Urothelium cell line (cell line): ENCODE results near the gene AGA.

Source experiments
- DNase-seq: peaks from one replicate; pipeline ENCODE4 v3.0.0; 2011; ENCODE audit warnings: low spot score, mixed read lengths
- FAIRE-seq: peaks from 2 replicates; lab custom pipeline; 2011; peaks lifted over from hg19 to GRCh38; lab: Jason Lieb, UNC

Gene AGA

DNA sequence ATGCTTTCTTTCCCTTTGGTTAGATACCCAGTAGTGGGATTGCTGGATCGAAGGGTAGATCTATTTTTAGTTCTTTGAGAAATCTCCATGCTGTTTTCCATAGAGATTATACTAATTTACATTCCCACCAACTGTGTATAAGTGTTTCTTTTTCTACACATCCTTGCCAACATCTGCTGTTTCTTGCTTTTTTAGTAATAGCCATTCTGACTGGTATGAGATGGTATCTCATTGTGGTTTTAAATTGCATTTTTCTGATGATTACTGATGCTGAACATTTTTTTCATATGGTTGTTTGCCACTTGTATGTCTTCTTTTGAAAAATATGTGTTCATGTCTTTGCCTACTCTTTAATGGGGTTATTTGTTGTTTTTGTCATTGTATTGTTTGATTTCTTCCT, 6.6 kb upstream of the AGA start:
- FAIRE-seq: no peak
- no peak for DNase-seq

DNA sequence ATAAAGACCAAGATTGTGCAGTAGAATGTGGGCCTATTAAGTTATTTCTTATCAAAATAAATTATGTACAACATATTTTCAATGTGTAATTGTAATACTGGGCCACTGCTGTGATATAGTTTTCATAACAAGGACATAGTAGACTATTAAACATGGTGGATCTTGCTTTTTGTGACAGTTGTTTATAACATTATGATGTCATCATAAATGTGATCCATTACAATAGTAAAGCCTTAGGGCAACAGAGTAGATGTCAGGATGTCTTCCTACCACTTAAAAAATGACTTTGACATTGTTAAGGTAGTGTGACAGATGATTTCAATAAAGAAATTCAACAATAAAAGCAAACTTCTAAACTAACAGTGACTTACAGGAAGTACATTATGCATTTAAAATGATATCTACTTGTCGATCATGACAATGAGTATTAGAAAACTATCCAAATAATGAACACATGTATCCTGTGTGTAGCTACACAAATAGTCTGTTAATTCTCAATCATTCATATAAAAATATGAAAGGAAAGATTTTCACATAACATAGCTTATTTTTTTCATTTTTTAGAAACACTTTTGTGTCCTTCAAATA, 5.3 kb upstream of the AGA start:
- DNase-seq (no peak), FAIRE-seq (no peak)

DNA sequence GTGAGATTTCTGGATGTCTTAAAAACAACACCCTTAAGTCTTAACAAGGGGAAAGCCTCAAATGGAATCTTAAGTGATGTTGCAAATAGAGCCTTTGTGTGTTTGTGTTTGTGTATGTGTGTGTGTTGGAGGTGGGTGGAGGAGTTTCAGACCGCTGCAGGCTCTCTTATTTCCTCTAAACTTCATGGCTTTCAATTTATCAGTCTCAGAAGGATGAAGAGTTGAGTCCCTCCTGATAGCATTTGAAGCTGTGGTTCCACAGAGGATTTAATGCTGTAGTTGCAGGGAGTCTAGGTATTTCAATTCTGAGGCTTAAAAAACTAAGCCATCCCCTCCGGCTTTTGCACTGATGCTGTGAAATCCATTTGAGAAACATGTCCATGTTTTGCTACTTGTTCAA, 4.3 kb upstream of the AGA start:
- FAIRE-seq (no peak), DNase-seq (no peak)

GRCh38 chr4:177444911-177445736, 2.9 kb upstream of the AGA start:
- DNase-seq (no peak), FAIRE-seq (no peak)

GRCh38 chr4:177441061-177441802, 1.0 kb downstream of the AGA start:
- FAIRE-seq (no peak), DNase-seq (peak; percentile 17)

DNA sequence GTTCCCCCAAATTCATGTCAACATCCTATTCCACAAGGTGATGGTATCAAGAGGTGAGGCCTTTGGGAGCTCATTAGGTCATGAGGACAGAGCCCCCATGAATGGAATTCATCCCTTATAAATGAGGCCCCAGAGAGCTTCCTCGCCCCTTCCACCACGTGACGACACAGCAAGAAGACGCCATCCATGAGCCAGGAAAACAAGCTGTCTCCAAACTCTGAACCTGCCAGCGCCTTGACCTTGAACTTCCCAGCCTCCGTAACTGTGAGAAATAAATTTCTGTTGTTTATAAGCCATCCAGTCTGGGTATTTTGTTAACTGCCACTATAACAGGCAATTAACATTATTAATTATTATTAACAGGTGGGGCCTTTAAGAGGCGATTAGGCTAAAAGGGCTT, 5.8 kb downstream of the AGA start:
- FAIRE-seq: no peak

GRCh38 chr4:177434667-177435066, 7.6 kb downstream of the AGA start:
- FAIRE-seq: no peak
- DNase-seq: no peak

More for the DNA sequence above, 5.8 kb downstream of the AGA start:
- DNase-seq: no peak

DNA sequence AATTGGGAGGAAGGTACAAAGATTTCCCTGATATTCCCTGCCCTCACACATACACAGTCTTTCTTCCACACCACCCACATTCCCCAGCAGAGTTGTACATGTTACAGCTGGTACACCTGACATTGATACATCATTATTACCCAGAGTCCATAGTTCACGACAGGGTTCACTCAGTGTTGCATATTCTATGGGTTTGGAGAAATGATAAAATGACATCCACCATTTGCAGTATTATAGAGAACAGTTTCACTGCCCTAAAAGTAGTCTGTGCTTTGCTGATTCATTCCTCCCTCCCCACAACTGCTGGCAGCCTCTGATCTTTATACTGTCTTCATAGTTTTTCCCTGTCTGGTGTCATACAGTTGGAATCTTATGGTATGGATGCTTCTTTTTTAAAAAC, 15.0 kb downstream of the AGA start:
- DNase-seq: no peak
- FAIRE-seq: no peak

- no peak for FAIRE-seq
- no peak for DNase-seq
Observed at GRCh38 chr4:177419434-177419833, 22.8 kb downstream of the AGA start.

DNA sequence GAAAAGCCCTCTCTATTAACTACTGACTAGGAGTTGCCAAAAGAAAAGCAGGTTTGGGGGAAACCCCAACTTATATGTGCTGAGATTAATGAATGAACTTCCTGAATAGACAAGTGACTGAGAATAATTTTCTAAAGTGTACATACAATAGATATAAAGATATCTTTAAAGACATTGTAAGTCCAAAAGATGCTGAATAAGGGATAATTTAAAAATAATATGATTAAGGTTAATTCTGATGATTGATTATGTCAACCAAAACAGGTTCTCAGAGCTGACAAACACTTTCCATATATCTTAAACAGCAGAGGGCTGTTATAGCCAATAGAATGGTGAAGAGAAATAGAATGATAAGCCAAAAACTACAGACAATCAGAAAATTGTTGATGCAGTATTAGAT, 28.6 kb downstream of the AGA start:
- DNase-seq: no peak
- no peak for FAIRE-seq

- no peak for FAIRE-seq
Observed at GRCh38 chr4:177413076-177413475, 29.2 kb downstream of the AGA start.

DNA sequence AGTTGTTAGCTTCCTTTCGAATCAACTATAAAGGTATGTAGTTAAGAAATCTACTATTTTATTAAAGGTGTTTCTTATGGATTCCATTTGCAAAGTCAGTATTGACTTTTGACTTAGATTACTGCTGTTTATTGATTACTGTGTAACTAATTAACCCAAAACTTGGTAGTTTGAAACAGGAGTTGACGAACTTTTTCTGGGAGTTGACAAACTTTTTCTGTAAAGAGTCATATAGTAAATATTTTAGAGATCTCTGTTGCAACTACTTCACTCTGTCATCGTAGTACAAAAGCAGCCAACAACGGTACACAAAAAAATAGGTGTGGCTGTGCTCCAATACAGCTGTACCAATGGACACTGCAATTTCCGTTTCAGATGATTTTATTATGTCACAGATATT, 30.2 kb downstream of the AGA start:
- FAIRE-seq (no peak), DNase-seq (no peak)

More at GRCh38 chr4:177413076-177413475, 29.2 kb downstream of the AGA start:
- no peak for DNase-seq

DNA sequence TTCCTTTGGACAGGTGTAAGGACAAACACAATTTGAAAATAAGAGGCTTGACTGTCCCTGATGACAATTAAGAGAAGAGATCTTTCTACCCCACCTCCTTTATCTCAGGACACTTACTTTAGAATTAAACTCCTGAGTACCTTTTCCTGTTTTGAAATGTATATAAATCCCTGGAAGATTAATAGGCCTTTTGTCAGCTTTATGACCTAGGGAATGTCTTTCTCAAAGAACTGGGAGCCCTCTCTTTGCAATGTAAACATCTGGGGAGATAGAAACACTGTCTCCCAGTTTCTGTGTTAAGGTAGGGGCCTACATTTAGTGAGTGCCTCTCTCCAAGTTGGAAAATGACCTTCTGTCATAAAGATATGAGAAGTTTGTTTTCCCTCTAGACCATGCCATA, 31.7 kb downstream of the AGA start:
- DNase-seq (no peak), FAIRE-seq (no peak)

DNA sequence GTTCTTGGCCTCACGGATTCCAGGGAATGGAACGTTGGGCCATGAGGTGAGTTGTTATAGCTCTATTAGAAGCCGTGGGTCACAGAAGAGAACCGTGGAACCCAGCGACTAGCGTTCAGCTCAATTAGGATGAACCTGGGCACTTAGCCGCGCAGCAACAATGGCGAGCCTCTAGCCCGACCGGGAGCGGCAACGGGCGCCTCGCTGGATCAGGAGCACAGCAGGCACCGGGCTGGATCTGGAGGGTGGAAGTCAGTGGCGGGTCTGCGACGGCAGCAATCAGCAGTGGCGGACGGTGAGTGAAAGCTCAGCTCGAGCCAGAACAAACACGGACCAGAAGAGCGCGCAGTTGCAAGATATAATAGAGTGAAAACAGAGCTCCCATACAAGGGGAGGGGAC, 34.2 kb downstream of the AGA start:
- no peak for DNase-seq
- FAIRE-seq: no peak

GRCh38 chr4:177405508-177405907, 36.7 kb downstream of the AGA start:
- no peak for FAIRE-seq

DNA sequence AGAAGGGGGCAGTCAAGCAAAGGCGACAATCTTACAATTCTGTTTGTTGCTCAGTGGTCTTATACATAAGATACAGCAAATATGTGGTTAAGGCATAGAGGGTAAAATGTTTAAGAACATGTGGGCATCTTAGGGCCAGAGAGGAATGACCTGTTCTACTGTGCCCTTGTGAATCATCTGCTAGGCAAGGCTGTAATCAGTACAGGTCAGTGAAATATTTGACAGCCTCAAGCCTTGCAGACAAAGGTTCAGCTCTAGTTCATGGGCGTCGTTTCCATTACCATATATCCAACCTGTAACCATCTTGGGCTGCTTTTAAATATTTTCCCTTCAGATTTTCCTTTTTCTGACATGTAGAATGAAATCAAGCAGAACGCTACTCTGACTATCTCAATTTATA, 37.3 kb downstream of the AGA start:
- FAIRE-seq: no peak
- no peak for DNase-seq

More at GRCh38 chr4:177405508-177405907, 36.7 kb downstream of the AGA start:
- no peak for DNase-seq

- FAIRE-seq (no peak), DNase-seq (no peak)
Observed at GRCh38 chr4:177404342-177404741, 37.9 kb downstream of the AGA start.

GRCh38 chr4:177403746-177404145, 38.5 kb downstream of the AGA start:
- FAIRE-seq (no peak), DNase-seq (no peak)

GRCh38 chr4:177401658-177402273, 40.5 kb downstream of the AGA start:
- no peak for FAIRE-seq

GRCh38 chr4:177400030-177400429, 42.2 kb downstream of the AGA start:
- no peak for DNase-seq
- FAIRE-seq: no peak

More at GRCh38 chr4:177401658-177402273, 40.5 kb downstream of the AGA start:
- DNase-seq: no peak

DNA sequence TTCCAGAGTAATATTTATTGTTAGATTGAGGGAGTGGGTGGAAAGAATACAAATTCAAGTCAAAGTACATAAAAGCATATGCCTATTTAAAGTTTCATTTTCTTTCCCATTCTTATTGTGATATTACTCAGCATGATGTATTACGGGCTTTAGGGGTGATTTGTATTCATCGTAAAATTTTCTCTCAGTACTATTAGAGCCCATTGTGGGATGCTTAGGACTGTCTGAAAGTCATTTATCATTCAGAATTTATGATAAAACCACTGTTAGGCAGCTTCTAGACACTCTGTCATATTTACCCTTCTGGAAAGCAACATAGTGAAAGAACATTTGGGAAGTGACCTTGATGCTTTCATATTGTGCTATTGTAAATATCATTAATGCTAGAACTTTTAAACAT, 45.9 kb downstream of the AGA start:
- DNase-seq: no peak
- FAIRE-seq: no peak
